GM23338 (cell line): ENCODE measurements around the gene CD48. TPM values are rescaled to one million over a fixed set of nuclear protein-coding genes. Genes with fewer than 3 reads are reported as not detected.

Source experiments
- ATAC-seq: fragments of 200-7000 bp; cut with Tn5 transposase; 3 replicates; pipeline ENCODE4 v1.9.1; 2020
- DNase-seq: peaks from one replicate; pipeline ENCODE4 v3.0.0-alpha.2; 2015; ENCODE audit warnings: low spot score
- H2AFZ ChIP-seq: fragments of 200-600 bp; sonication (generic); 2 replicates; pipeline ENCODE4 v1.8.0; 2016; ENCODE audit warnings: antibody characterized with exemption, mild to moderate bottlenecking, moderate library complexity
- H3F3A ChIP-seq: fragments of 200-600 bp; sonication (generic); replicated peaks from 2 replicates; pipeline ENCODE4 v1.8.0; 2017; ENCODE audit warnings: antibody characterized with exemption, mixed run types, low read depth
- H3K27ac ChIP-seq: fragments of 200-600 bp; sonication (generic); 2 replicates; pipeline ENCODE4 v1.6.1; 2016; ENCODE audit warnings: low read depth
- H3K27me3 ChIP-seq: fragments of 200-600 bp; sonication (generic); 2 replicates; pipeline ENCODE4 v1.8.0; 2016; ENCODE audit warnings: mild to moderate bottlenecking, mixed run types, moderate library complexity; ENCODE audit not compliant: insufficient read depth
- H3K36me3 ChIP-seq: fragments of 200-600 bp; sonication (generic); 2 replicates; pipeline ENCODE4 v1.8.0; 2016; ENCODE audit warnings: mild to moderate bottlenecking; ENCODE audit not compliant: insufficient read depth
- H3K4me1 ChIP-seq: fragments of 200-600 bp; sonication (generic); 2 replicates; pipeline ENCODE4 v1.8.0; 2016; ENCODE audit warnings: mild to moderate bottlenecking, moderate library complexity; ENCODE audit not compliant: insufficient read depth
- H3K4me2 ChIP-seq: fragments of 200-600 bp; sonication (generic); 2 replicates; pipeline ENCODE4 v1.7.1; 2017; ENCODE audit warnings: mixed run types
- H3K4me3 ChIP-seq: fragments of 200-600 bp; sonication (generic); 2 replicates; pipeline ENCODE4 v1.6.1; 2016; ENCODE audit warnings: mixed run types
- H3K79me2 ChIP-seq: fragments of 200-600 bp; sonication (generic); replicated peaks from 2 replicates; pipeline ENCODE4 v1.8.0; 2017; ENCODE audit warnings: mild to moderate bottlenecking; ENCODE audit not compliant: insufficient read depth
- H3K9me2 ChIP-seq: fragments of 200-600 bp; sonication (generic); 2 replicates; pipeline ENCODE4 v1.8.0; 2017; ENCODE audit not compliant: insufficient read depth
- H4K20me1 ChIP-seq: fragments of 200-600 bp; sonication (generic); replicated peaks from 2 replicates; pipeline ENCODE4 v1.8.0; 2017; ENCODE audit warnings: mild to moderate bottlenecking; ENCODE audit not compliant: insufficient read depth
- H3K27ac Mint-ChIP-seq: 2 replicates; pipeline ENCODE4 v1.8.0; 2020; ENCODE audit warnings: inconsistent platforms, mild to moderate bottlenecking, moderate library complexity, mixed read lengths
- H3K27me3 Mint-ChIP-seq: 3 replicates; pipeline ENCODE4 v1.8.0; 2022; ENCODE audit warnings: low read depth, mild to moderate bottlenecking, moderate library complexity, mixed read lengths, inconsistent platforms; ENCODE audit not compliant: insufficient read depth, poor library complexity
- H3K36me3 Mint-ChIP-seq: 3 replicates; pipeline ENCODE4 v1.8.0; 2021; ENCODE audit warnings: low read depth, mild to moderate bottlenecking, inconsistent platforms, moderate library complexity, mixed read lengths
- H3K4me1 Mint-ChIP-seq: 3 replicates; pipeline ENCODE4 v1.8.0; 2020; ENCODE audit warnings: mild to moderate bottlenecking, inconsistent platforms, mixed read lengths
- H3K4me3 Mint-ChIP-seq: 3 replicates; pipeline ENCODE4 v1.8.0; 2021; ENCODE audit warnings: moderate library complexity, mild to moderate bottlenecking, inconsistent platforms, mixed read lengths
- H3K9me3 Mint-ChIP-seq: 3 replicates; pipeline ENCODE4 v1.8.0; 2020; ENCODE audit warnings: moderate library complexity, mild to moderate bottlenecking, inconsistent platforms, mixed read lengths
- CREB1 ChIP-seq: fragments of 250-450 bp; sonication (Bioruptor Pico); IDR thresholded peaks from 2 replicates; pipeline ENCODE4 v1.5.0; 2020; ENCODE audit warnings: low read depth, mild to moderate bottlenecking, moderate library complexity
- CTCF ChIP-seq, 2 experiments: fragments of 200-600 bp in 1 of 2; sonication (generic) in 1 of 2; conservative IDR thresholded peaks; 2 replicates each; pipeline versions ENCODE4 v1.5.1 to v1.6.1; 2016 to 2017; ENCODE audit warnings: antibody characterized with exemption in 2 of 2, low read depth in 2 of 2, mild to moderate bottlenecking in 2 of 2, moderate library complexity in 1 of 2
- EZH2 ChIP-seq: fragments of 200-600 bp; sonication (generic); IDR thresholded peaks from one replicate; pipeline ENCODE4 v1.8.0; 2017; ENCODE audit warnings: antibody characterized with exemption, mild to moderate bottlenecking, low read depth; ENCODE audit not compliant: unreplicated experiment
- EZH2phosphoT487 ChIP-seq: fragments of 200-600 bp; sonication (generic); IDR thresholded peaks from one replicate; pipeline ENCODE4 v1.8.1; 2018; ENCODE audit warnings: antibody characterized with exemption; ENCODE audit not compliant: unreplicated experiment
- JUNB ChIP-seq: IDR thresholded peaks from one replicate; pipeline ENCODE4 v1.6.1; 2016; ENCODE audit warnings: antibody characterized with exemption; ENCODE audit not compliant: unreplicated experiment
- NANOG ChIP-seq: IDR thresholded peaks from 2 replicates; pipeline ENCODE4 v1.6.1; 2016; ENCODE audit warnings: antibody characterized with exemption, borderline replicate concordance
- POLR2AphosphoS5 ChIP-seq: IDR thresholded peaks from 2 replicates; pipeline ENCODE4 v1.6.1; 2016; ENCODE audit warnings: antibody characterized with exemption, low read depth
- STAT1 ChIP-seq: IDR thresholded peaks from one replicate; pipeline ENCODE4 v1.6.1; 2016; ENCODE audit warnings: antibody characterized with exemption; ENCODE audit not compliant: unreplicated experiment
- ZNF114 ChIP-seq: fragments of 250-450 bp; sonication (Bioruptor Pico); IDR thresholded peaks from 2 replicates; pipeline ENCODE4 v1.5.0; 2020; ENCODE audit warnings: mild to moderate bottlenecking, moderate library complexity
- ZNF331 ChIP-seq: fragments of 250-450 bp; sonication (Bioruptor Pico); IDR thresholded peaks from 2 replicates; pipeline ENCODE4 v1.5.0; 2020; ENCODE audit warnings: low read depth, mild to moderate bottlenecking, moderate library complexity
- polyA plus RNA-seq: library from polyadenylated mRNA; unstranded; fragments of >200 nt; fragmentation: Nextera tagmentation; extraction: Ambion mirVana; gene quantifications from 2 replicates; pipeline ENCODE4 v1.2.1, GENCODE V29; 2016
- total RNA-seq: library from RNA; depleted of rRNA; stranded (reverse); fragments of >200 nt; shearing (Covaris generic); gene quantifications from 2 replicates; pipeline ENCODE4 v1.2.3, GENCODE V29; 2014
- TF ChIP-seq, protein P1 (sequence below): IDR thresholded peaks from 2 replicates; pipeline ENCODE4 v1.6.1; 2016; ENCODE audit warnings: antibody characterized with exemption
- TF ChIP-seq, protein P2 (sequence below): IDR thresholded peaks from one replicate; pipeline ENCODE4 v1.6.1; 2018; ENCODE audit warnings: antibody characterized with exemption; ENCODE audit not compliant: unreplicated experiment
- TF ChIP-seq, protein P3 (sequence below): fragments of 250-450 bp; sonication (Bioruptor Pico); IDR thresholded peaks from 2 replicates; pipeline ENCODE4 v1.5.0; 2020; ENCODE audit warnings: mild to moderate bottlenecking, moderate library complexity

CD48 gene
- total and polyA plus RNA-seq, 2 experiments from 2014 or later = 0.34 to 0.45 TPM

- Histone ChIP-seq H4K20me1 (no peaks in the 10 kb centered on the region), H3K36me3 (no peaks in the 10 kb centered on the region), H3K79me2 (no peaks in the 10 kb centered on the region), H3K27ac (no peak overlapping the region), H2AFZ (no peak overlapping the region), H3K4me1 (no peaks in the 10 kb centered on the region), H3K27me3 (no peaks in the 10 kb centered on the region), H3K4me3 (no peak overlapping the region), H3K9me2 (peaks cover 19% of the 10 kb centered on the region; the same call in 1 of the 2 replicates), H3F3A (no peaks in the 10 kb centered on the region), H3K4me2 (no peak overlapping the region)
- Mint-ChIP-seq H3K4me3 (no peak overlapping the region), H3K27ac (no peak overlapping the region), H3K9me3 (no peaks in the 10 kb centered on the region; the same call in 2 of the 3 replicates), H3K4me1 (no peaks in the 10 kb centered on the region; the same call in 2 of the 3 replicates), H3K27me3 (peaks cover 3% of the 10 kb centered on the region), H3K36me3 (no peaks in the 10 kb centered on the region)
- TF ChIP-seq, protein P1, sequence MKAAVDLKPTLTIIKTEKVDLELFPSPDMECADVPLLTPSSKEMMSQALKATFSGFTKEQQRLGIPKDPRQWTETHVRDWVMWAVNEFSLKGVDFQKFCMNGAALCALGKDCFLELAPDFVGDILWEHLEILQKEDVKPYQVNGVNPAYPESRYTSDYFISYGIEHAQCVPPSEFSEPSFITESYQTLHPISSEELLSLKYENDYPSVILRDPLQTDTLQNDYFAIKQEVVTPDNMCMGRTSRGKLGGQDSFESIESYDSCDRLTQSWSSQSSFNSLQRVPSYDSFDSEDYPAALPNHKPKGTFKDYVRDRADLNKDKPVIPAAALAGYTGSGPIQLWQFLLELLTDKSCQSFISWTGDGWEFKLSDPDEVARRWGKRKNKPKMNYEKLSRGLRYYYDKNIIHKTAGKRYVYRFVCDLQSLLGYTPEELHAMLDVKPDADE = no peak
- TF ChIP-seq, protein P2, sequence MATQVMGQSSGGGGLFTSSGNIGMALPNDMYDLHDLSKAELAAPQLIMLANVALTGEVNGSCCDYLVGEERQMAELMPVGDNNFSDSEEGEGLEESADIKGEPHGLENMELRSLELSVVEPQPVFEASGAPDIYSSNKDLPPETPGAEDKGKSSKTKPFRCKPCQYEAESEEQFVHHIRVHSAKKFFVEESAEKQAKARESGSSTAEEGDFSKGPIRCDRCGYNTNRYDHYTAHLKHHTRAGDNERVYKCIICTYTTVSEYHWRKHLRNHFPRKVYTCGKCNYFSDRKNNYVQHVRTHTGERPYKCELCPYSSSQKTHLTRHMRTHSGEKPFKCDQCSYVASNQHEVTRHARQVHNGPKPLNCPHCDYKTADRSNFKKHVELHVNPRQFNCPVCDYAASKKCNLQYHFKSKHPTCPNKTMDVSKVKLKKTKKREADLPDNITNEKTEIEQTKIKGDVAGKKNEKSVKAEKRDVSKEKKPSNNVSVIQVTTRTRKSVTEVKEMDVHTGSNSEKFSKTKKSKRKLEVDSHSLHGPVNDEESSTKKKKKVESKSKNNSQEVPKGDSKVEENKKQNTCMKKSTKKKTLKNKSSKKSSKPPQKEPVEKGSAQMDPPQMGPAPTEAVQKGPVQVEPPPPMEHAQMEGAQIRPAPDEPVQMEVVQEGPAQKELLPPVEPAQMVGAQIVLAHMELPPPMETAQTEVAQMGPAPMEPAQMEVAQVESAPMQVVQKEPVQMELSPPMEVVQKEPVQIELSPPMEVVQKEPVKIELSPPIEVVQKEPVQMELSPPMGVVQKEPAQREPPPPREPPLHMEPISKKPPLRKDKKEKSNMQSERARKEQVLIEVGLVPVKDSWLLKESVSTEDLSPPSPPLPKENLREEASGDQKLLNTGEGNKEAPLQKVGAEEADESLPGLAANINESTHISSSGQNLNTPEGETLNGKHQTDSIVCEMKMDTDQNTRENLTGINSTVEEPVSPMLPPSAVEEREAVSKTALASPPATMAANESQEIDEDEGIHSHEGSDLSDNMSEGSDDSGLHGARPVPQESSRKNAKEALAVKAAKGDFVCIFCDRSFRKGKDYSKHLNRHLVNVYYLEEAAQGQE = no peak
- no peak for TF ChIP-seq POLR2AphosphoS5
- TF ChIP-seq JUNB = no peak
- TF ChIP-seq, protein P3, sequence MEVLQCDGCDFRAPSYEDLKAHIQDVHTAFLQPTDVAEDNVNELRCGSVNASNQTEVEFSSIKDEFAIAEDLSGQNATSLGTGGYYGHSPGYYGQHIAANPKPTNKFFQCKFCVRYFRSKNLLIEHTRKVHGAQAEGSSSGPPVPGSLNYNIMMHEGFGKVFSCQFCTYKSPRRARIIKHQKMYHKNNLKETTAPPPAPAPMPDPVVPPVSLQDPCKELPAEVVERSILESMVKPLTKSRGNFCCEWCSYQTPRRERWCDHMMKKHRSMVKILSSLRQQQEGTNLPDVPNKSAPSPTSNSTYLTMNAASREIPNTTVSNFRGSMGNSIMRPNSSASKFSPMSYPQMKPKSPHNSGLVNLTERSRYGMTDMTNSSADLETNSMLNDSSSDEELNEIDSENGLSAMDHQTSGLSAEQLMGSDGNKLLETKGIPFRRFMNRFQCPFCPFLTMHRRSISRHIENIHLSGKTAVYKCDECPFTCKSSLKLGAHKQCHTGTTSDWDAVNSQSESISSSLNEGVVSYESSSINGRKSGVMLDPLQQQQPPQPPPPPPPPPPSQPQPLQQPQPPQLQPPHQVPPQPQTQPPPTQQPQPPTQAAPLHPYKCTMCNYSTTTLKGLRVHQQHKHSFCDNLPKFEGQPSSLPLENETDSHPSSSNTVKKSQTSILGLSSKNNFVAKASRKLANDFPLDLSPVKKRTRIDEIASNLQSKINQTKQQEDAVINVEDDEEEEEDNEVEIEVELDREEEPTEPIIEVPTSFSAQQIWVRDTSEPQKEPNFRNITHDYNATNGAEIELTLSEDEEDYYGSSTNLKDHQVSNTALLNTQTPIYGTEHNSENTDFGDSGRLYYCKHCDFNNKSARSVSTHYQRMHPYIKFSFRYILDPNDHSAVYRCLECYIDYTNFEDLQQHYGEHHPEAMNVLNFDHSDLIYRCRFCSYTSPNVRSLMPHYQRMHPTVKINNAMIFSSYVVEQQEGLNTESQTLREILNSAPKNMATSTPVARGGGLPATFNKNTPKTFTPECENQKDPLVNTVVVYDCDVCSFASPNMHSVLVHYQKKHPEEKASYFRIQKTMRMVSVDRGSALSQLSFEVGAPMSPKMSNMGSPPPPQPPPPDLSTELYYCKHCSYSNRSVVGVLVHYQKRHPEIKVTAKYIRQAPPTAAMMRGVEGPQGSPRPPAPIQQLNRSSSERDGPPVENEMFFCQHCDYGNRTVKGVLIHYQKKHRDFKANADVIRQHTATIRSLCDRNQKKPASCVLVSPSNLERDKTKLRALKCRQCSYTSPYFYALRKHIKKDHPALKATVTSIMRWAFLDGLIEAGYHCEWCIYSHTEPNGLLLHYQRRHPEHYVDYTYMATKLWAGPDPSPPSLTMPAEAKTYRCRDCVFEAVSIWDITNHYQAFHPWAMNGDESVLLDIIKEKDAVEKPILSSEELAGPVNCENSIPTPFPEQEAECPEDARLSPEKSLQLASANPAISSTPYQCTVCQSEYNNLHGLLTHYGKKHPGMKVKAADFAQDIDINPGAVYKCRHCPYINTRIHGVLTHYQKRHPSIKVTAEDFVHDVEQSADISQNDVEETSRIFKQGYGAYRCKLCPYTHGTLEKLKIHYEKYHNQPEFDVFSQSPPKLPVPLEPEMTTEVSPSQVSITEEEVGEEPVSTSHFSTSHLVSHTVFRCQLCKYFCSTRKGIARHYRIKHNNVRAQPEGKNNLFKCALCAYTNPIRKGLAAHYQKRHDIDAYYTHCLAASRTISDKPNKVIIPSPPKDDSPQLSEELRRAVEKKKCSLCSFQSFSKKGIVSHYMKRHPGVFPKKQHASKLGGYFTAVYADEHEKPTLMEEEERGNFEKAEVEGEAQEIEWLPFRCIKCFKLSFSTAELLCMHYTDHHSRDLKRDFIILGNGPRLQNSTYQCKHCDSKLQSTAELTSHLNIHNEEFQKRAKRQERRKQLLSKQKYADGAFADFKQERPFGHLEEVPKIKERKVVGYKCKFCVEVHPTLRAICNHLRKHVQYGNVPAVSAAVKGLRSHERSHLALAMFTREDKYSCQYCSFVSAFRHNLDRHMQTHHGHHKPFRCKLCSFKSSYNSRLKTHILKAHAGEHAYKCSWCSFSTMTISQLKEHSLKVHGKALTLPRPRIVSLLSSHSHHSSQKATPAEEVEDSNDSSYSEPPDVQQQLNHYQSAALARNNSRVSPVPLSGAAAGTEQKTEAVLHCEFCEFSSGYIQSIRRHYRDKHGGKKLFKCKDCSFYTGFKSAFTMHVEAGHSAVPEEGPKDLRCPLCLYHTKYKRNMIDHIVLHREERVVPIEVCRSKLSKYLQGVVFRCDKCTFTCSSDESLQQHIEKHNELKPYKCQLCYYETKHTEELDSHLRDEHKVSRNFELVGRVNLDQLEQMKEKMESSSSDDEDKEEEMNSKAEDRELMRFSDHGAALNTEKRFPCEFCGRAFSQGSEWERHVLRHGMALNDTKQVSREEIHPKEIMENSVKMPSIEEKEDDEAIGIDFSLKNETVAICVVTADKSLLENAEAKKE = no peak
- no peak for TF ChIP-seq ZNF114 (CRISPR knock-in tag)
- TF ChIP-seq CREB1 (CRISPR knock-in tag) = no peak
- TF ChIP-seq EZH2phosphoT487 = no peak
- no peak for TF ChIP-seq STAT1
- TF ChIP-seq CTCF (conservative IDR thresholded peaks at IDR 0.05; ENCODE audit: low read depth in 2 of 2) = no peak
- TF ChIP-seq ZNF331 (CRISPR knock-in tag) = no peak
- TF ChIP-seq NANOG = no peak
- TF ChIP-seq EZH2 = no peak
- no peak for ATAC-seq
- no peak for DNase-seq
These were observed 43.8 kb upstream of the CD48 start for GRCh38 chr1:160755461-160755860.
